ENCODE data around the gene MIER2.

The MIER2 gene

DNA sequence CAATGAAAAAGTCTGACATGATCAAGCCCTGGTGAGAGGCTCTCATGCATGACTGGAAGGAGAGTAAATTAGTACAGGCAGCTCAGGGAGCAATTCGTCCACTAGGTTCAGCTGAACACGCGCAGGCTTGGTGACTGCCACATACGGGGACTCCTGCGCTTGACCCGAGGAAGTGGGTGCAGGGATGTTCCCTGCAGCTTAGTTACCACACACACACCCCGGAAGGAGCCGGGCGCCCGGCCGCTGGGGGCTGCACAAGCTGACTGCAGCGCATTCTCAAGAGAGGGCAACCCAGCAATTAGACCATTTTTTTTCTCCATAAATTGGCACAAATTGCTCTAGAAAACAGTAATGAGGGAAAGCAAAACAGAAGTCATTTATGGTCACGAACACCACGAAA is 23.0 kb upstream of the MIER2 start:
- no peak for DNase-seq (ENCODE audit: low spot score)
- ChIA-PET POLR2A (ENCODE audit: low non-redundant PET) (interaction anchor here (0.5 kb wide), 1 partner anchor 159 kb away, joined by 12 read pairs; no protein-coding TSS in a partner anchor), CTCF (interaction anchor here (1.3 kb wide), 1 partner anchor 139 kb away, joined by 5 read pairs; no protein-coding TSS in a partner anchor)
- TF ChIP-seq, protein P1, sequence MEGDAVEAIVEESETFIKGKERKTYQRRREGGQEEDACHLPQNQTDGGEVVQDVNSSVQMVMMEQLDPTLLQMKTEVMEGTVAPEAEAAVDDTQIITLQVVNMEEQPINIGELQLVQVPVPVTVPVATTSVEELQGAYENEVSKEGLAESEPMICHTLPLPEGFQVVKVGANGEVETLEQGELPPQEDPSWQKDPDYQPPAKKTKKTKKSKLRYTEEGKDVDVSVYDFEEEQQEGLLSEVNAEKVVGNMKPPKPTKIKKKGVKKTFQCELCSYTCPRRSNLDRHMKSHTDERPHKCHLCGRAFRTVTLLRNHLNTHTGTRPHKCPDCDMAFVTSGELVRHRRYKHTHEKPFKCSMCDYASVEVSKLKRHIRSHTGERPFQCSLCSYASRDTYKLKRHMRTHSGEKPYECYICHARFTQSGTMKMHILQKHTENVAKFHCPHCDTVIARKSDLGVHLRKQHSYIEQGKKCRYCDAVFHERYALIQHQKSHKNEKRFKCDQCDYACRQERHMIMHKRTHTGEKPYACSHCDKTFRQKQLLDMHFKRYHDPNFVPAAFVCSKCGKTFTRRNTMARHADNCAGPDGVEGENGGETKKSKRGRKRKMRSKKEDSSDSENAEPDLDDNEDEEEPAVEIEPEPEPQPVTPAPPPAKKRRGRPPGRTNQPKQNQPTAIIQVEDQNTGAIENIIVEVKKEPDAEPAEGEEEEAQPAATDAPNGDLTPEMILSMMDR (conservative IDR thresholded peaks at IDR 0.05; ENCODE audit: low read depth) = no peak
- H3K27ac ChIP-seq = no peak overlapping the region

DNA sequence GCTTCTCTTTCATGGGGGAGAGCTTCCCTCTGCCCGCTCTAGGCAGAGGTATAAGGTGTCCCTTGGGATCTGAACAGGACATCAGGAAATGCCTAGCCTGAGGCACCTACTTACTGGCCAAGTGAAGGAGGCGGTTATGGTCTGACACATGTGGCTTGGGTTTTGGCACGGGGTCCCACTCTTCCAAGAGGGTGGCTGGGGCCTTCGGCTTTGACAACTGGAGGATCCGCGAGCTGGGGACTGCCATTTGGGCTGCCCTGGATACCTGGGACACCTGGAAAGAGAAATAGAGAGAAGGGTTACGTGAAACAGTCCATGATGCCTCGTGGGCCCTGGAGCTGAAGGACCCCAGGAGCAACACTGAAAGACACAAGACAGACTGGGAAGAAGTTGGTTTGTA is 22.4 kb upstream of the MIER2 start:
- no peak for DNase-seq (ENCODE audit: low spot score)
- TF ChIP-seq, protein P1 (conservative IDR thresholded peaks at IDR 0.05; ENCODE audit: low read depth) = no peak
- CTCF ChIA-PET = interaction anchor here (1.3 kb wide), 1 partner anchor 139 kb away, joined by 5 read pairs; no protein-coding TSS in a partner anchor
- H3K27ac ChIP-seq = no peak overlapping the region
- POLR2A ChIA-PET (ENCODE audit: low non-redundant PET) = no interaction called here

DNA sequence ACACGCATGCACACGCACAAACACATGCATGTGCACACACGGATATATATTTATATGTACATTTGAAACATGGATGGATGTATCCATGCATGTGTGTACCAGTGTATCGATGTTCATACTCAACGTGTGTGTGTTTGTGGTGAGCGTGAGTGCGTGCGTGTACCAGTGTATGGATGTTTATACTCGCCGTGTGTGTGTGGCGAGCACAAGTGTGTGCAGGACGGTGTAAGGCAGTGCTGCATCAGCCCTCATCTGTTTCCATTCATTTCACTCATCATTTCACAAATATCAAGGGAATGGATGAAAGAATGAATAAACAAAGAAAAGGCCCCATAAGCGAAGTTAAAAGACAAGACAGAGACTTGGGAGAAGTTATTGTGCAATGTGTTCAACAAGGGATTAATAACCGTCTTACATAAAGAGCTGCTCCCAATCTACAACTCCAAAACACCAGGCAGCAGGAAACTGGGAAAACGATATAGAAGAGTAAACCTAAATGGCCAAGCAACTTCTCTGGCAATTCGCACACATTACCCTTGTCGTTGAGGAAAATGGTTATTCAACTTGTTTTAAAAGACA is 21.7 kb upstream of the MIER2 start:
- TF ChIP-seq, protein P1 (conservative IDR thresholded peaks at IDR 0.05; ENCODE audit: low read depth) = no peak
- DNase-seq (ENCODE audit: low spot score) = no peak
- ChIA-PET CTCF (no interaction called here), POLR2A (ENCODE audit: low non-redundant PET) (no interaction called here)
- no peak overlapping the region for H3K27ac ChIP-seq

DNA sequence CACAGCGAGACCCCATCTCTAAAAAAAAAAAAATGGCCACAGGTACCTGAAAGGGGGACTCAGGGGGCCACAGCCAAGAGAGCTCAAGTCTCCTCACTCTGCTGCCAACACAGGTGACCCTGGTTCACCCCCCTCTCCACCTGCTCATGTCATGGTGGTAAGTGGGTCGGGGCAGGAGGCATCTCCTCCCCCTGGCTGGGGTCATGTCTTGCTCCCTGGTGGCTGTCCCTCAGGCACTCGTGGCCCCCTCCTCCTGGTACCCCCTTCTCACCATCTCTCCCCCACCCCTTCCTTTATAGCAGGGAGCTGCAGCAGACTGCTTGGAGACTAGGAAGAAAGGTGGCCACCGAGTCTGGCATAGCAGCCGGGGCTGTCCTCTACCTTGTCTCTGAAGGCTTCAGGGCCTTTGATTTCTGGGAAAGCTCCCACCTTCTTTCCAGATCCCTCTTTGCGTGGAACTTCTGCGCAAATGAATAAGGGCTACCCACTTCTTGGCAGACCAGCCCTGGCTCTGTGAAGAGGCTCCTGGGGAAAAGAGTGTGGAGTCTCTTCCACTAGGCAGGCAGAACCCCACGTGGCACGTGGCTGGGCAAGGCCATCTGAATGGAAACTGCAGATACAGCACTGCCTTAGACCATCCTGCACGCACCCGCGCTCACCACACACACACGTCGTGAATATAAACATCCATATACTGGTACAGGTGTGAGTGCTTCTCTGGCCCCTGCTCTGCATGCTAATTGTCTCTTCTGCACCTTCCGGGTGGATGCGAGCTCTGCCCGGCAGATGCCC is 20.1 kb upstream of the MIER2 start:
- POLR2A ChIA-PET (ENCODE audit: low non-redundant PET) = no interaction called here
- TF ChIP-seq, protein P1 (conservative IDR thresholded peaks at IDR 0.05; ENCODE audit: low read depth) = no peak
- DNase-seq (ENCODE audit: low spot score) = no peak
- no peak overlapping the region for H3K27ac ChIP-seq
- CTCF ChIA-PET = no interaction called here

DNA sequence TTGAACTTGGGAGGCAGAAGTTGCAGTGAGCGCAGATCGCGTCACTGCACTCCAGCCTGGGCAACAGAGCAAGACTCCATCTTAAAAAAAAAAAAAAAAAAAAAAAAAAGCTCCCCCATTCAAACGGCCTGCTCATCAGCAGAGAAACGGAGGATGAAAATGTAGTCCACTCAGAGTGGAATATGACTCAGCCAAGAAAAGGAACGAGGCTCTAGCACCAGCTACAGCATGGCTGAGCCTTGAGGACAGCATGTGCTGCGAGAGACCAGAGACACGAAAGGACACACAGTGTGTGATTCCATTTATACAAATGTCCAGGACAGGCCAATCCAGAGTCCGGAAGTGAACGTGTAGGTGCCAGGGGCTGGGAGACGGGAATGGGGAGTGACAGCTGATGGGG is 18.1 kb upstream of the MIER2 start:
- no peak for DNase-seq (ENCODE audit: low spot score)
- POLR2A ChIA-PET (ENCODE audit: low non-redundant PET) = no interaction called here
- H3K27ac ChIP-seq = no peak overlapping the region
- CTCF ChIA-PET = interaction anchor here (0.6 to 0.9 kb wide), 2 partner anchors 14 to 26 kb away, joined by 3 to 4 read pairs; no protein-coding TSS in a partner anchor
- TF ChIP-seq, protein P1 (conservative IDR thresholded peaks at IDR 0.05; ENCODE audit: low read depth) = no peak

DNA sequence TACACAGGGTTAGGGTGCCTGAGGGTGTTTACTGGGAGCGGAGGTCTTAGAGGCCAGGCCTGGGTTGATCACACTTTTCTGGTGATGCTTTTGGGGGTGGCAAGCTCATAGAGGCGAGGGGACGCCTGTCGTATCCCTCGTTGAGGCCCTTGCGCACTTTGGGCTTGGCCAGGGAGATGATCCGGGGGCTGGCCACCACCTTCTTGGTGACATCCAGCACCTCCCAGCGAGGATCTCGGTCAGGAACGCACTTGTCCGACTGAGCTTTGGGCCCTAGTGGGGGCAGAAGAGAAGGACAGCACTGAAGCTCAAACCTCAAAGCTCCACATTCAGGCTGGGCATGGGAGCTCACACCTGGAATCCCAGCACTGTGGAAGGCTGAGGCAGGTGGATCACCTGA is 17.6 kb upstream of the MIER2 start:
- no peak for DNase-seq (ENCODE audit: low spot score)
- POLR2A ChIA-PET (ENCODE audit: low non-redundant PET) = no interaction called here
- H3K27ac ChIP-seq = no peak overlapping the region
- TF ChIP-seq, protein P1 (conservative IDR thresholded peaks at IDR 0.05; ENCODE audit: low read depth) = no peak
- CTCF ChIA-PET = interaction anchor here (0.9 kb wide), 1 partner anchor 14 kb away, joined by 4 read pairs; no protein-coding TSS in a partner anchor

Measured in RWPE1 (cell line).